ENCODE measurements around the gene RORC. TPM values are rescaled to one million over a fixed set of nuclear protein-coding genes. Genes with fewer than 3 reads are reported as not detected.

RORC gene
- total RNA-seq, 1 experiment from 2014 or later = 0.44 TPM

DNA sequence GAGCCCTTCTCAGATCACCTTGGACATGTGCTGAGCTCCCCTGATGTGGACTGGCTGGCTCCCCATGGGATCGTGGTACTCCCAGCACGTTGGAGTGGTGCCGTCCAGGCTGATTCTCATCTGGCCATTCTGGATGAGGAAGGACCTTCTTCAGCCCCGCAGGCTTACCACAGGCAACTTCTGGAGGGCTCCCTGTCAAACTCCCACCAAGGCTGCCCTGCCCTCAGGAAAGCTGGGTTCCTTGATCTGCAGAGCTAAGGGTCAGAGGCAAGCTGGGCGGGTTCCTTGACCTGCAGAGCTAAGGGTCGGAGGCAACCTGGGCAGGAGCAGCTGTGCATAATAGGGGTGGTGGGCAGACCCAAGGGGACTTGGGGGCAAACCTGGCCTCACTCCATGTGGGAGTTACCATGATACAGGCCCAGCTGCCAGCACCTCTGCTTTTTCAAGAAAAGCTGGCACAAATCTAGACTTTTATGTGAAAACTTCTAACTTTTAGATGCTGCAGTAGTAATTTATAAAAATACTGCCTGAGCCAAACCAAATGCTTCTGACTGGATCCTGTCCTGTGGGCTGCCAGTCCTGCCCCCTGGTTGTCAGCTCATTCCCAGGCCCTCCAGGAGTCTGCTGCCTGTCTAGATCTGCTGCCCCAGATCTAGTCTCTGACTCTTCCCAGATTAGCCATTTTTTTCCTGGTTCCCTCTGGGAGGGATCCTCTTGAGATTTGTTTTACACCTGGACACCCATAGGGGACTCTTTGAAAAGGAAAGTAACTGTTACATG lies 27.5 kb upstream of the RORC start (continued):
- TF ChIP-seq, protein P1, sequence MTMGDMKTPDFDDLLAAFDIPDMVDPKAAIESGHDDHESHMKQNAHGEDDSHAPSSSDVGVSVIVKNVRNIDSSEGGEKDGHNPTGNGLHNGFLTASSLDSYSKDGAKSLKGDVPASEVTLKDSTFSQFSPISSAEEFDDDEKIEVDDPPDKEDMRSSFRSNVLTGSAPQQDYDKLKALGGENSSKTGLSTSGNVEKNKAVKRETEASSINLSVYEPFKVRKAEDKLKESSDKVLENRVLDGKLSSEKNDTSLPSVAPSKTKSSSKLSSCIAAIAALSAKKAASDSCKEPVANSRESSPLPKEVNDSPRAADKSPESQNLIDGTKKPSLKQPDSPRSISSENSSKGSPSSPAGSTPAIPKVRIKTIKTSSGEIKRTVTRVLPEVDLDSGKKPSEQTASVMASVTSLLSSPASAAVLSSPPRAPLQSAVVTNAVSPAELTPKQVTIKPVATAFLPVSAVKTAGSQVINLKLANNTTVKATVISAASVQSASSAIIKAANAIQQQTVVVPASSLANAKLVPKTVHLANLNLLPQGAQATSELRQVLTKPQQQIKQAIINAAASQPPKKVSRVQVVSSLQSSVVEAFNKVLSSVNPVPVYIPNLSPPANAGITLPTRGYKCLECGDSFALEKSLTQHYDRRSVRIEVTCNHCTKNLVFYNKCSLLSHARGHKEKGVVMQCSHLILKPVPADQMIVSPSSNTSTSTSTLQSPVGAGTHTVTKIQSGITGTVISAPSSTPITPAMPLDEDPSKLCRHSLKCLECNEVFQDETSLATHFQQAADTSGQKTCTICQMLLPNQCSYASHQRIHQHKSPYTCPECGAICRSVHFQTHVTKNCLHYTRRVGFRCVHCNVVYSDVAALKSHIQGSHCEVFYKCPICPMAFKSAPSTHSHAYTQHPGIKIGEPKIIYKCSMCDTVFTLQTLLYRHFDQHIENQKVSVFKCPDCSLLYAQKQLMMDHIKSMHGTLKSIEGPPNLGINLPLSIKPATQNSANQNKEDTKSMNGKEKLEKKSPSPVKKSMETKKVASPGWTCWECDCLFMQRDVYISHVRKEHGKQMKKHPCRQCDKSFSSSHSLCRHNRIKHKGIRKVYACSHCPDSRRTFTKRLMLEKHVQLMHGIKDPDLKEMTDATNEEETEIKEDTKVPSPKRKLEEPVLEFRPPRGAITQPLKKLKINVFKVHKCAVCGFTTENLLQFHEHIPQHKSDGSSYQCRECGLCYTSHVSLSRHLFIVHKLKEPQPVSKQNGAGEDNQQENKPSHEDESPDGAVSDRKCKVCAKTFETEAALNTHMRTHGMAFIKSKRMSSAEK (CRISPR knock-in tag; IDR thresholded peaks at IDR 0.05; ENCODE audit: borderline replicate concordance) = no peak
- TF ChIP-seq, protein P2, sequence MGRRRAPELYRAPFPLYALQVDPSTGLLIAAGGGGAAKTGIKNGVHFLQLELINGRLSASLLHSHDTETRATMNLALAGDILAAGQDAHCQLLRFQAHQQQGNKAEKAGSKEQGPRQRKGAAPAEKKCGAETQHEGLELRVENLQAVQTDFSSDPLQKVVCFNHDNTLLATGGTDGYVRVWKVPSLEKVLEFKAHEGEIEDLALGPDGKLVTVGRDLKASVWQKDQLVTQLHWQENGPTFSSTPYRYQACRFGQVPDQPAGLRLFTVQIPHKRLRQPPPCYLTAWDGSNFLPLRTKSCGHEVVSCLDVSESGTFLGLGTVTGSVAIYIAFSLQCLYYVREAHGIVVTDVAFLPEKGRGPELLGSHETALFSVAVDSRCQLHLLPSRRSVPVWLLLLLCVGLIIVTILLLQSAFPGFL (CRISPR knock-in tag; IDR thresholded peaks at IDR 0.05; ENCODE audit: borderline replicate concordance) = no peak
- no peak for TF ChIP-seq NFYB (CRISPR knock-in tag; conservative IDR thresholded peaks at IDR 0.05; ENCODE audit: low read depth)
- no peak for TF ChIP-seq NR1H2 (CRISPR knock-in tag; IDR thresholded peaks at IDR 0.05)
- no peak for TF ChIP-seq ZNF121 (CRISPR knock-in tag; IDR thresholded peaks at IDR 0.05)
- TF ChIP-seq FOXP4 (CRISPR knock-in tag; IDR thresholded peaks at IDR 0.05) = no peak
- no peak for TF ChIP-seq MXD4 (CRISPR knock-in tag; IDR thresholded peaks at IDR 0.05; ENCODE audit: borderline replicate concordance)

DNA sequence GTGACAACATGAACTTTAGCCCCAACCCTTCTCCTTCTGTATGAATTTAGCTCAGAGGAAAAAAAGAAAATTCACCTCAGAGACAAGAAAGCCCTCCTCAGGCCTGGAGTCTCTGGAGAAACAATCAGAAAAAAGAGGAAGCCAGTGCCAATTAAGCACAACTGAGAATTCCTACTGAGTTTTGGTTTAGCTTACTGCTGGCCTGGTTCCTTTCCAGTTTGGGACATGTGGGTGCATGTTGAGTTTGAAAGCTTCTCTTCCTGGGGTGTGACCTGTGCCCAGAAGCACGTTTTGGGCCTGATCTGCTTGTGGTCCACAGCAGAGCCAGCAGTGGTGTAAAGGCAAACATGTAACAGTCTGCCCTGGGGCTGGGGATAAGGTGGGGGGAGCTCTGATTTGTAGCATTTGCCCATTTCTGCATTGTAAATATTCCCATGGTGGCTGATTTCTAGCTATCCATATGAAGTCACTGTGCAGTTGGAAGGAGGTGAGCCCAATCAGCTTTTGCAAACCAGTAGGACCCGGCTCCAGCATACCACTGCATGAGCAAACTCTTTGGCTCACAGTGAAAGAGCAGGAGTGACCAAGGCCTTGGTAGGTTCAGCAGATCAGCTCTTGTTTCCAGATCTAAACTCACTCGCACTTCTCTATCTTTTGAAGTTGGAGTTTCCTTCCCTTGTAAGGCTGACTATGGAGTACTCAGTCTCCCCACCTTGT lies 26.6 kb upstream of the RORC start:
- ChIA-PET POLR2A (no interaction called here), CTCF (interaction anchor here (2.0 kb wide), 1 partner anchor 146 kb away, joined by 5 read pairs; no protein-coding TSS in a partner anchor)
- no peak overlapping the region for H3K4me3 Mint-ChIP-seq
- H3K36me3 Mint-ChIP-seq = no peaks in the 10 kb centered on the region
- H3K4me1 Mint-ChIP-seq = peaks cover 21% of the 10 kb centered on the region
- no peaks in the 10 kb centered on the region for H3K9me3 Mint-ChIP-seq
- H3K27me3 Mint-ChIP-seq (ENCODE audit: low read depth) = peaks cover 71% of the 10 kb centered on the region
- H3K27ac Mint-ChIP-seq = no peak overlapping the region
- DNase-seq (ENCODE audit: low spot score) (no peak), ATAC-seq (no peak)
- no peak for TF ChIP-seq GTF2I (CRISPR knock-in tag; conservative IDR thresholded peaks at IDR 0.05)
- TF ChIP-seq USF2 (CRISPR knock-in tag; IDR thresholded peaks at IDR 0.05) = no peak
- no peak for TF ChIP-seq JAZF1 (CRISPR knock-in tag; IDR thresholded peaks at IDR 0.05)
- TF ChIP-seq, protein P3, sequence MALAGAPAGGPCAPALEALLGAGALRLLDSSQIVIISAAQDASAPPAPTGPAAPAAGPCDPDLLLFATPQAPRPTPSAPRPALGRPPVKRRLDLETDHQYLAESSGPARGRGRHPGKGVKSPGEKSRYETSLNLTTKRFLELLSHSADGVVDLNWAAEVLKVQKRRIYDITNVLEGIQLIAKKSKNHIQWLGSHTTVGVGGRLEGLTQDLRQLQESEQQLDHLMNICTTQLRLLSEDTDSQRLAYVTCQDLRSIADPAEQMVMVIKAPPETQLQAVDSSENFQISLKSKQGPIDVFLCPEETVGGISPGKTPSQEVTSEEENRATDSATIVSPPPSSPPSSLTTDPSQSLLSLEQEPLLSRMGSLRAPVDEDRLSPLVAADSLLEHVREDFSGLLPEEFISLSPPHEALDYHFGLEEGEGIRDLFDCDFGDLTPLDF (CRISPR knock-in tag; IDR thresholded peaks at IDR 0.05) = no peak
- no peak for TF ChIP-seq ZNF317 (CRISPR knock-in tag; IDR thresholded peaks at IDR 0.05; ENCODE audit: borderline replicate concordance, low read depth)
- no peak for TF ChIP-seq GABPB1 (CRISPR knock-in tag; IDR thresholded peaks at IDR 0.05)
- TF ChIP-seq ETV6 (CRISPR knock-in tag; IDR thresholded peaks at IDR 0.05) = no peak
- TF ChIP-seq NFATC4 (CRISPR knock-in tag; IDR thresholded peaks at IDR 0.05) = no peak
- TF ChIP-seq E2F4 (CRISPR knock-in tag; IDR thresholded peaks at IDR 0.05; ENCODE audit: borderline replicate concordance, low read depth) = no peak
- TF ChIP-seq, protein P4, sequence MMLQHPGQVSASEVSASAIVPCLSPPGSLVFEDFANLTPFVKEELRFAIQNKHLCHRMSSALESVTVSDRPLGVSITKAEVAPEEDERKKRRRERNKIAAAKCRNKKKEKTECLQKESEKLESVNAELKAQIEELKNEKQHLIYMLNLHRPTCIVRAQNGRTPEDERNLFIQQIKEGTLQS (CRISPR knock-in tag; conservative IDR thresholded peaks at IDR 0.05) = no peak
- no peak for TF ChIP-seq CREB1 (CRISPR knock-in tag; IDR thresholded peaks at IDR 0.05)
- TF ChIP-seq ERG (CRISPR knock-in tag; IDR thresholded peaks at IDR 0.05) = no peak

Data from WTC11 (cell line).